Neuronal stem cell (in vitro differentiated cells): ENCODE results near the gene NUP54.

Experiments used
- DNase-seq: peaks from one replicate; pipeline ENCODE4 v3.0.0-alpha.2; 2013; ENCODE audit warnings: low spot score
- H2AFZ ChIP-seq: one replicate; pipeline ENCODE4 v1.6.1; 2013; ENCODE audit warnings: mild to moderate bottlenecking, low read length, inconsistent platforms
- H2AK5ac ChIP-seq: 2 replicates; pipeline ENCODE4 v1.6.1; 2013; ENCODE audit warnings: low read depth, mild to moderate bottlenecking, inconsistent platforms, low read length, moderate library complexity, mixed read lengths
- H2BK120ac ChIP-seq: 2 replicates; pipeline ENCODE4 v1.6.1; 2013; ENCODE audit warnings: low read depth, mild to moderate bottlenecking, inconsistent platforms, low read length, moderate library complexity, mixed read lengths
- H2BK12ac ChIP-seq: one replicate; pipeline ENCODE4 v1.6.1; 2013; ENCODE audit warnings: low read length, inconsistent platforms
- H2BK15ac ChIP-seq: 2 replicates; pipeline ENCODE4 v1.6.1; 2013; ENCODE audit warnings: mild to moderate bottlenecking, low read length, inconsistent platforms, mixed read lengths
- H2BK5ac ChIP-seq: one replicate; pipeline ENCODE4 v1.6.1; 2013; ENCODE audit warnings: inconsistent platforms, mild to moderate bottlenecking, low read length, moderate library complexity
- H3K14ac ChIP-seq: one replicate; pipeline ENCODE4 v1.6.1; 2013; ENCODE audit warnings: low read length, inconsistent platforms
- H3K18ac ChIP-seq: 2 replicates; pipeline ENCODE4 v1.6.1; 2013; ENCODE audit warnings: low read length, inconsistent platforms
- H3K23ac ChIP-seq: 2 replicates; pipeline ENCODE4 v1.6.1; 2013; ENCODE audit warnings: low read depth, mild to moderate bottlenecking, mixed read lengths, low read length, inconsistent platforms; ENCODE audit not compliant: poor library complexity
- H3K27ac ChIP-seq: replicated peaks from 3 replicates; pipeline ENCODE4 v1.5.1; 2013; ENCODE audit warnings: low read length, inconsistent platforms
- H3K27me3 ChIP-seq, 3 experiments: 2 replicates each; pipeline ENCODE4 v1.6.1; 2013; ENCODE audit warnings: low read length in 3 of 3, mild to moderate bottlenecking in 2 of 3, inconsistent platforms in 1 of 3, low read depth in 1 of 3, mixed read lengths in 1 of 3, moderate library complexity in 1 of 3; ENCODE audit not compliant: control insufficient read depth in 3 of 3, insufficient read depth in 3 of 3
- H3K36me3 ChIP-seq, 2 donors: replicated peaks in 1 of 2; 2 replicates each; pipeline ENCODE4 v1.6.1; 2013; ENCODE audit warnings: low read length in 2 of 2; ENCODE audit not compliant: control insufficient read depth in 2 of 2, insufficient read depth in 2 of 2
- H3K4ac ChIP-seq: 2 replicates; pipeline ENCODE4 v1.6.1; 2013; ENCODE audit warnings: inconsistent platforms, mild to moderate bottlenecking, low read length, moderate library complexity
- H3K4me1 ChIP-seq, 2 donors: 1 replicate in 1 of 2; 2 replicates in 1 of 2; pipeline ENCODE4 v1.6.1; 2013; ENCODE audit warnings: low read length in 2 of 2, low read depth in 1 of 2; ENCODE audit not compliant: control insufficient read depth in 2 of 2, insufficient read depth in 1 of 2
- H3K4me2 ChIP-seq: one replicate; pipeline ENCODE4 v1.6.1; 2013; ENCODE audit warnings: mild to moderate bottlenecking, low read length, inconsistent platforms; ENCODE audit not compliant: insufficient read depth, poor library complexity, severe bottlenecking
- H3K4me3 ChIP-seq, 2 donors: 2 replicates each; pipeline ENCODE4 v1.5.1; 2013; ENCODE audit warnings: low read length in 2 of 2, mild to moderate bottlenecking in 2 of 2, inconsistent platforms in 1 of 2, moderate library complexity in 1 of 2
- H3K79me1 ChIP-seq: one replicate; pipeline ENCODE4 v1.6.1; 2013; ENCODE audit warnings: low read depth, mild to moderate bottlenecking, inconsistent platforms, low read length, moderate library complexity
- H3K9ac ChIP-seq: one replicate; pipeline ENCODE4 v1.6.1; 2013; ENCODE audit warnings: mild to moderate bottlenecking, low read depth, low read length, inconsistent platforms; ENCODE audit not compliant: poor library complexity
- H3K9me3 ChIP-seq, 2 donors: replicated peaks in 1 of 2; 2 replicates each; pipeline versions ENCODE3 to v1.6.1; 2013; ENCODE audit warnings: low read length in 2 of 2, mild to moderate bottlenecking in 2 of 2, inconsistent platforms in 1 of 2, low read depth in 1 of 2, mixed read lengths in 1 of 2, moderate library complexity in 1 of 2; ENCODE audit not compliant: control insufficient read depth in 2 of 2, insufficient read depth in 1 of 2
- H4K8ac ChIP-seq: one replicate; pipeline ENCODE4 v1.6.1; 2013; ENCODE audit warnings: low read depth, mild to moderate bottlenecking, inconsistent platforms, low read length, moderate library complexity
- H4K91ac ChIP-seq: one replicate; pipeline ENCODE4 v1.6.1; 2013; ENCODE audit warnings: low read length, low read depth, mild to moderate bottlenecking, inconsistent platforms; ENCODE audit not compliant: poor library complexity
- WGBS, 2 donors: extraction: QIAGEN DNeasy Blood & Tissue Kit; methylation state at CpG; one replicate each; pipeline ENCODE4 v1.1.7; 2013; ENCODE audit warnings: missing lambda C conversion rate in 2 of 2, mixed read lengths in 1 of 2; ENCODE audit not compliant: insufficient read length in 2 of 2, insufficient replicate concordance in 1 of 2; ENCODE audit errors: extremely low coverage in 2 of 2; 5-methylcytosine and 5-hydroxymethylcytosine counted together

The NUP54 gene

GRCh38 chr4:76116821-76117220 lies 31.4 kb downstream of the NUP54 start:
- Histone ChIP-seq H3K79me1 (no peaks in the 10 kb centered on the region), H2AFZ (no peak overlapping the region), H2BK120ac (no peak overlapping the region), H3K9ac (no peak overlapping the region), H3K36me3 (peaks cover 17 to 97% of the 10 kb centered on the region in 2 donors), H4K91ac (no peak overlapping the region), H2BK12ac (no peak overlapping the region), H2BK15ac (no peak overlapping the region), H4K8ac (no peak overlapping the region), H3K4me1 (no peaks in the 10 kb centered on the region), H3K9me3 (no peaks in the 10 kb centered on the region), H3K14ac (no peak overlapping the region), H3K27me3 (no peaks in the 10 kb centered on the region), H2BK5ac (no peak overlapping the region), H2AK5ac (no peak overlapping the region), H3K4me2 (no peak overlapping the region), H3K27ac (no peak overlapping the region), H3K18ac (no peak overlapping the region), H3K23ac (no peak overlapping the region), H3K4ac (no peak overlapping the region), H3K4me3 (no peak overlapping the region)
- DNase-seq: no peak
- no CpG with 5 or more reads among the region's 1 CpG for WGBS, 2 donors

DNA sequence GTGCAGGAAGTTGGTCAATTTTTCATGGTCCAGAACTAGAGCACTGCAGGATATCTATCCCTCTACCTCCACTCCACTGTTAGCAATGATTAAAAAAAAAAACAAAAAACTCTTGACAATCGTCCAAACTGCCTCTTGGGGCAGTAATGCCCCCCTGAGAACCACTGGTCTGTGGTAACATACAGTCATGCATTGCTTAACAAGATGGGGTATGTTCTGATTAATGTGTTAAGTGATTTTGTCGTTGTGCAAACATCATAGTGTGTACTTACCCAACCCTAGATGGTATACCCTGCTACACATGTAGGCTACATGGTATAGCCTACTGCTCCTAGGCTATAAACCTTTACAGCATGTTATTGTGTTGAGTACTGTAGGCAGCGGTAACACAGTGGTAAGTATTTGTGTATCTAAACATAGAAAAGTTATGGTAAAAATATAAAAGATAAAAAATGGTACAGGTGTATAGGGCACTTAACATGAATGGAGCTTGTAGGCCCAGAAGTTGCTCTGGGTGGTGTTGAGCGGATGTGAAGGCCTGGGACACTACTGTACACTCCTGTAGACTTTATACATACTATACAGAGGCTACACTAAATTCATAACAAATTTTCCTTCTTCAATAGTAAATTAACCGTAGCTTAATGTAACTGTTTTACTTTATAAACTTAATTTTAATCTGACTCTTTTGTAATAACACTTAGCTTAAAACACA lies 39.6 kb downstream of the NUP54 start:
- Histone ChIP-seq H2BK15ac (no peak overlapping the region), H3K27me3 (no peaks in the 10 kb centered on the region), H2BK12ac (no peak overlapping the region), H2BK5ac (no peak overlapping the region), H2AFZ (no peak overlapping the region), H3K14ac (no peak overlapping the region), H2BK120ac (no peak overlapping the region), H2AK5ac (no peak overlapping the region), H3K79me1 (no peaks in the 10 kb centered on the region), H3K4me2 (no peak overlapping the region), H3K4ac (no peak overlapping the region), H4K91ac (no peak overlapping the region), H3K9me3 (no peaks in the 10 kb centered on the region), H3K23ac (no peak overlapping the region), H3K4me3 (no peak overlapping the region), H3K36me3 (peaks cover 6 to 18% of the 10 kb centered on the region in 2 donors), H4K8ac (no peak overlapping the region), H3K9ac (no peak overlapping the region), H3K4me1 (peaks cover 0 to 3% of the 10 kb centered on the region in 2 donors), H3K18ac (no peak overlapping the region), H3K27ac (no peak overlapping the region)
- DNase-seq: no peak
- no CpG with 5 or more reads among the region's 5 CpGs for WGBS, 2 donors

GRCh38 chr4:76106442-76106841 lies 41.8 kb downstream of the NUP54 start:
- no peak overlapping the region for H3K18ac ChIP-seq
- no CpG with 5 or more reads among the region's 4 CpGs for WGBS, 2 donors
- H3K27me3 ChIP-seq: no peaks in the 10 kb centered on the region
- peaks cover 0 to 3% of the 10 kb centered on the region in 2 donors for H3K4me1 ChIP-seq
- H4K91ac ChIP-seq: no peak overlapping the region
- H2BK15ac ChIP-seq: no peak overlapping the region
- H3K79me1 ChIP-seq: no peaks in the 10 kb centered on the region
- no peaks in the 10 kb centered on the region for H3K9me3 ChIP-seq
- peak overlapping the region; percentile 66 for H2AFZ ChIP-seq
- no peak overlapping the region for H3K4me3 ChIP-seq
- H4K8ac ChIP-seq: no peak overlapping the region
- no peak overlapping the region for H3K4me2 ChIP-seq
- no peak overlapping the region for H3K9ac ChIP-seq
- DNase-seq: no peak
- no peak overlapping the region for H3K23ac ChIP-seq
- no peak overlapping the region for H3K27ac ChIP-seq
- no peak overlapping the region for H2AK5ac ChIP-seq
- no peak overlapping the region for H3K14ac ChIP-seq
- H3K36me3 ChIP-seq: no peaks in the 10 kb centered on the region
- no peak overlapping the region for H2BK12ac ChIP-seq
- H3K4ac ChIP-seq: no peak overlapping the region
- no peak overlapping the region for H2BK120ac ChIP-seq
- H2BK5ac ChIP-seq: no peak overlapping the region

DNA sequence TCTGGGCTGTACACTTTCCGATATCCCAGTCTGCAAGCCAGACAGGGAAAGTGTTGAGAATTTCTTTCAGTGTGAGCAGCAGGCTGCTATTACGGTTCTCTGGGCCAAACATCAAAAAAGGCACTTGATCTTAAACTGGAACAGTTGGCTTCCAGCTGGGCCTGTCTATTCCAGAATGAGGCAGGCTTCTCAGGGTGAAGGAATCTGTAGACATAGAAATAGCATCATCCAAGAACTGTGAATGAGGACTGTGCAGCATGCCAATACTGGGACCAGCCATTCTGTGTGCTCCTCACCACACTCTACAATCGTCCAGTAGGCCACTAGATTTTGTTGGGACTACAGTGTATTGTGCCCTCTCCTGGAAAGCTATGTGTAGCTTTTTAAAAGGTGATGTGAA lies 42.5 kb downstream of the NUP54 start:
- no CpG with 5 or more reads among the region's 3 CpGs for WGBS, 2 donors
- Histone ChIP-seq H3K4me2 (no peak overlapping the region), H2AFZ (peak overlapping the region; percentile 27), H3K4me1 (peaks cover 0 to 3% of the 10 kb centered on the region in 2 donors), H4K8ac (no peak overlapping the region), H2BK15ac (no peak overlapping the region), H2BK120ac (no peak overlapping the region), H3K23ac (no peak overlapping the region), H3K18ac (no peak overlapping the region), H3K4me3 (no peak overlapping the region), H2BK5ac (no peak overlapping the region), H3K36me3 (no peaks in the 10 kb centered on the region), H2BK12ac (no peak overlapping the region), H2AK5ac (no peak overlapping the region), H3K4ac (no peak overlapping the region), H3K9ac (no peak overlapping the region), H4K91ac (no peak overlapping the region), H3K79me1 (no peaks in the 10 kb centered on the region), H3K9me3 (no peaks in the 10 kb centered on the region), H3K27me3 (no peaks in the 10 kb centered on the region), H3K14ac (no peak overlapping the region), H3K27ac (no peak overlapping the region)
- DNase-seq: no peak
